K562 (cell line): ENCODE data around the gene DCP1B. TPM values are rescaled to one million over a fixed set of nuclear protein-coding genes. Genes with fewer than 3 reads are reported as not detected.
A peak's percentile ranks its signal among the peaks of the same experiment; 100 is the strongest.

Experiments
- ATAC-seq: fragments of 200-7000 bp; cut with Tn5 transposase; 3 replicates; pipeline ENCODE4 v1.9.1; 2020; ENCODE audit warnings: moderate library complexity
- BruUV-seq: library from RNA; stranded (reverse); fragments of 400-500 nt; replicated peaks from 2 replicates; lab custom pipeline; 2021; lab: Mats Ljungman, UMichigan
- CTCF ChIA-PET: fragments of 300-600 bp; formaldehyde crosslinking; extraction: SDS; loops from one replicate; lab custom pipeline; 2021; ENCODE audit warnings: low intra/inter-chr PET ratio; lab: Yijun Ruan, JAX
- POLR2A ChIA-PET: fragments of 300-600, 350-650 bp; sonication (Branson Sonifier 250); formaldehyde crosslinking; extraction: SDS; loops from one replicate; lab custom pipeline; 2021; ENCODE audit warnings: antibody characterized with exemption, inconsistent platforms; lab: Yijun Ruan, JAX
- DNase-seq, 4 experiments: peaks; one replicate each; pipeline versions ENCODE4 v3.0.0 to v3.0.0-alpha.2; 2011 to 2018; ENCODE audit warnings: low spot score in 3 of 4, mixed read lengths in 3 of 4; ENCODE audit errors: extremely low read depth in 1 of 4
- FAIRE-seq: peaks from 2 replicates; lab custom pipeline; 2011; peaks lifted over from hg19 to GRCh38; lab: Jason Lieb, UNC
- H2AFZ ChIP-seq: 2 replicates; pipeline ENCODE4 v1.6.0; 2011; ENCODE audit warnings: low read depth, low read length, control low read depth, inconsistent platforms
- H3K27ac ChIP-seq: fragments of 200-600 bp; 3 replicates; pipeline ENCODE4 v1.8.0; 2011; ENCODE audit warnings: low read depth, mild to moderate bottlenecking, control low read depth, inconsistent platforms, low read length, moderate library complexity, mixed read lengths; ENCODE audit errors: extremely low read depth
- H3K27me3 ChIP-seq, 2 experiments: fragments of 300-600 bp in 1 of 2; 2 replicates in 1 of 2; 3 replicates in 1 of 2; pipeline versions ENCODE4 v1.6.0 to v1.8.0; 2011; ENCODE audit warnings: inconsistent platforms in 2 of 2, low read length in 2 of 2, mild to moderate bottlenecking in 1 of 2, mixed read lengths in 1 of 2, moderate library complexity in 1 of 2; ENCODE audit not compliant: control insufficient read depth in 2 of 2, insufficient read depth in 2 of 2
- H3K36me3 ChIP-seq: fragments of 300-600 bp; 3 replicates; pipeline ENCODE4 v1.8.0; 2011; ENCODE audit warnings: mild to moderate bottlenecking, low read length, inconsistent platforms; ENCODE audit not compliant: control insufficient read depth, insufficient read depth
- H3K4me1 ChIP-seq, 2 experiments: fragments of 200-600 bp in 1 of 2; replicated peaks in 1 of 2; 2 replicates in 1 of 2; 3 replicates in 1 of 2; pipeline versions ENCODE4 v1.5.1 to v1.8.0; 2011; ENCODE audit warnings: inconsistent platforms in 2 of 2, low read length in 2 of 2, mild to moderate bottlenecking in 1 of 2, mixed read lengths in 1 of 2, moderate library complexity in 1 of 2; ENCODE audit not compliant: control insufficient read depth in 2 of 2, insufficient read depth in 2 of 2
- H3K4me2 ChIP-seq: 2 replicates; pipeline ENCODE4 v1.6.1; 2011; ENCODE audit warnings: low read length, control low read depth, inconsistent platforms, mixed read lengths; ENCODE audit not compliant: insufficient read depth
- H3K4me3 ChIP-seq: fragments of 200-600 bp; sonication (generic), shearing (Covaris generic); 2 replicates; pipeline ENCODE4 v1.5.1; 2016; ENCODE audit warnings: control low read depth, inconsistent platforms
- H3K79me2 ChIP-seq: fragments of 200-600 bp; 3 replicates; pipeline ENCODE4 v1.8.0; 2011; ENCODE audit warnings: low read length, inconsistent platforms; ENCODE audit not compliant: control insufficient read depth, insufficient read depth
- H3K9ac ChIP-seq, 2 experiments: 2 replicates each; pipeline versions ENCODE4 v1.6.0 to v1.6.1; 2011; ENCODE audit warnings: low read depth in 2 of 2, low read length in 2 of 2, control low read depth in 1 of 2, inconsistent platforms in 1 of 2, mild to moderate bottlenecking in 1 of 2, mixed read lengths in 1 of 2; ENCODE audit not compliant: insufficient read depth in 1 of 2
- H3K9me1 ChIP-seq: one replicate; pipeline ENCODE4 v1.6.0; 2011; ENCODE audit warnings: inconsistent platforms, mild to moderate bottlenecking, low read length, moderate library complexity; ENCODE audit not compliant: control insufficient read depth, insufficient read depth
- H3K9me3 ChIP-seq: replicated peaks from 2 replicates; pipeline ENCODE4 v1.5.1; 2011; ENCODE audit warnings: low read depth, low read length, inconsistent platforms; ENCODE audit not compliant: control insufficient read depth, insufficient read depth
- H4K20me1 ChIP-seq: replicated peaks from 2 replicates; pipeline ENCODE4 v1.6.1; 2011; ENCODE audit warnings: low read length, inconsistent platforms, mixed read lengths; ENCODE audit not compliant: control insufficient read depth, insufficient read depth
- BCOR ChIP-seq: fragments of 450-650 bp; IDR thresholded peaks from 2 replicates; pipeline ENCODE4 v1.6.1; 2016
- BHLHE40 ChIP-seq: IDR thresholded peaks from 2 replicates; pipeline ENCODE4 v1.6.1; 2011; ENCODE audit warnings: low read length, improper control_type of control experiment
- CGGBP1 ChIP-seq: fragments of 250-450 bp; sonication (Bioruptor Pico); IDR thresholded peaks from 2 replicates; pipeline ENCODE4 v1.9.0; 2021; ENCODE audit warnings: mild to moderate bottlenecking
- E2F8 ChIP-seq: fragments of 450-650 bp; IDR thresholded peaks from 2 replicates; pipeline ENCODE4 v1.7.1; 2018; ENCODE audit warnings: mild to moderate bottlenecking, low read depth; ENCODE audit not compliant: partially characterized antibody
- HEY1 ChIP-seq: fragments of 250-450 bp; sonication (Bioruptor Pico); IDR thresholded peaks from 2 replicates; pipeline ENCODE4 v1.5.0; 2020; ENCODE audit warnings: mild to moderate bottlenecking, moderate library complexity, borderline replicate concordance
- HOXB6 ChIP-seq: fragments of 250-450 bp; sonication (Bioruptor Pico); IDR thresholded peaks from 2 replicates; pipeline ENCODE4 v1.5.1; 2022; ENCODE audit warnings: mild to moderate bottlenecking, borderline replicate concordance
- KAT2B ChIP-seq: IDR thresholded peaks from one replicate; pipeline ENCODE4 v1.6.1; 2012; ENCODE audit warnings: low read depth, mild to moderate bottlenecking, control low read depth, inconsistent platforms, low read length, moderate library complexity
- MCM7 ChIP-seq, 2 experiments: fragments of 450-650 bp; IDR thresholded peaks; 2 replicates each; pipeline ENCODE4 v1.6.1; 2016 to 2018
- MTA1 ChIP-seq: fragments of 450-650 bp; IDR thresholded peaks from 2 replicates; pipeline ENCODE4 v1.6.1; 2017; ENCODE audit warnings: borderline replicate concordance
- OTX1 ChIP-seq: fragments of 450-650 bp; formaldehyde crosslinking; IDR thresholded peaks from 2 replicates; pipeline ENCODE4 v1.4.0; 2022; ENCODE audit warnings: mild to moderate bottlenecking
- RBM25 ChIP-seq: fragments of 200-400 bp; formaldehyde crosslinking; IDR thresholded peaks from 2 replicates; pipeline ENCODE4 v1.6.1; 2018; ENCODE audit warnings: low read length, low read depth, moderate library complexity; ENCODE audit not compliant: severe bottlenecking
- RFX1 ChIP-seq: fragments of 450-650 bp; IDR thresholded peaks from 2 replicates; pipeline ENCODE4 v1.6.1; 2016; ENCODE audit warnings: mild to moderate bottlenecking, moderate library complexity
- STAG1 ChIP-seq: sonication (generic); formaldehyde crosslinking; IDR thresholded peaks from 2 replicates; pipeline ENCODE4 v1.5.0; 2020; ENCODE audit warnings: missing genetic modification reagents, borderline replicate concordance
- ZNF280A ChIP-seq: fragments of 450-650 bp; IDR thresholded peaks from 2 replicates; pipeline ENCODE4 v1.6.1; 2018; ENCODE audit warnings: mild to moderate bottlenecking, low read depth; ENCODE audit not compliant: partially characterized antibody
- ZNF584 ChIP-seq: fragments of 200-800 bp; sonication (Bioruptor generic); IDR thresholded peaks from 2 replicates; pipeline ENCODE4 v1.6.1; 2016; ENCODE audit warnings: low read depth, mild to moderate bottlenecking, missing genetic modification characterization, missing compliant biosample characterization
- WGBS: fragments of 100-300 bp; shearing (Covaris generic); methylation state at CpG from one replicate; pipeline ENCODE4 v1.1.6; 2016; ENCODE audit warnings: low coverage, mixed read lengths; ENCODE audit not compliant: insufficient coverage; ENCODE audit errors: missing lambda C conversion rate; 5-methylcytosine and 5-hydroxymethylcytosine counted together
- in situ Hi-C: fragments of 300-500 bp; cut with MboI; formaldehyde crosslinking; loops from 4 replicates; pipeline ENCODE4 v1.15.0; 2018; ENCODE audit warnings: inconsistent platforms, mixed read lengths
- intact Hi-C: fragments of 100-400 bp; cut with micrococcal nuclease; formaldehyde crosslinking; loops from 2 replicates; pipeline ENCODE4 v1.14.2; 2022
- polyA plus RNA-seq, 8 experiments: library from polyadenylated mRNA; depleted of rRNA in 4 of 8; stranded (reverse) in 5 of 8; unstranded in 3 of 8; fragments of >200 nt; fragmentation: Nextera tagmentation in 2 of 8; fragmentation: Illumina TruSeq in 1 of 8; extraction: Ambion mirVana in 2 of 8; extraction: Trizol in 1 of 8; gene quantifications; 2 replicates each; pipeline versions ENCODE4 v1.2.1 to v1.2.3, GENCODE V29; 2011 to 2014; ENCODE audit warnings: inconsistent platforms in 1 of 8, missing spikeins in 1 of 8
- total RNA-seq, 7 experiments: library from RNA; depleted of rRNA in 6 of 7; stranded (reverse); fragments of >200 nt in 6 of 7; fragmentation: Illumina TruSeq in 2 of 7; extraction: Trizol in 2 of 7; gene quantifications; 2 replicates each; pipeline versions ENCODE4 v1.2.1 to v1.2.3, GENCODE V29; 2011 to 2021; ENCODE audit warnings: low replicate concordance in 1 of 7
- TF ChIP-seq, protein P1 (sequence below): fragments of 200-400 bp; formaldehyde crosslinking; IDR thresholded peaks from 2 replicates; pipeline ENCODE4 v1.6.1; 2017; ENCODE audit warnings: mild to moderate bottlenecking, low read depth, low read length, moderate library complexity

Gene DCP1B
- total and polyA plus RNA-seq, 9 of the 15 experiments (the other 6 are each of a cell fraction or from before 2014, with no cell fraction given), result 0.83 to 7.3 (median 3.4) TPM

- no peak for TF ChIP-seq E2F8
- no peak for TF ChIP-seq STAG1
- no peak for TF ChIP-seq OTX1 (CRISPR knock-in tag)
- no peak for TF ChIP-seq RBM25
- no peak for TF ChIP-seq HEY1 (CRISPR knock-in tag)
- no peak for TF ChIP-seq BCOR
- TF ChIP-seq RFX1, result no peak
- no peak for TF ChIP-seq KAT2B
Measured at GRCh38 chr12:1920436-1920835, 83.8 kb downstream of the DCP1B start (continued).

DNA sequence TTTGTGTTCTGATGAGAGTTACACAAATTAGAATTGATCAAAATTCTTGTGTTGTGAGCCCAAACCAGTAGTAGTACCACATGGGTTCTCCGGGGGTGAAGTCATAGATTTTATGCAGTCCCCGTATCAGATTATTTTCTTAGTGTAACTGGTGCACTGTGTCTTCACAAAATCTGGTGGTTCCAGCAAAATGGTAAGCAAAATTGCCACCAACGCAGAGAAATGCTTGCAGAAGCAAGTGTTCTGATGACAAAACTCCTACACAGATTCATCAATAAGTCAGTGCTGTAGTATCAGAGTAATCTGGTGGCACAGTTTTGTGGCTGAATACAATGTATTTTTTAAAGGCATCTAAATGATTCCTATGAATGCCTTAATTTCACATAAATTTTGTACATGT, 84.5 kb downstream of the DCP1B start:
- ATAC-seq (no peak), DNase-seq (peak in 1 of 4 experiments; percentile 1), FAIRE-seq (no peak)
- no peaks in the 10 kb centered on the region for H3K9me1 ChIP-seq
- CTCF ChIA-PET, result no interaction called here
- peaks cover 36 to 50% of the 10 kb centered on the region in 2 experiments for H3K4me1 ChIP-seq
- 62% methylated on average over 3 of the region's 3 CpGs for WGBS
- intact Hi-C loops, result loop anchor here (10.0 kb wide), 1 partner anchor 105 kb away; no protein-coding TSS in a partner anchor
- no peak overlapping the region for H3K4me2 ChIP-seq
- peaks cover 2 to 6% of the 10 kb centered on the region in 2 experiments; a peak in 1 of 5 replicates for H3K27me3 ChIP-seq
- no peaks in the 10 kb centered on the region for H3K36me3 ChIP-seq
- BruUV-seq, result no TSS peak
- POLR2A ChIA-PET, result no interaction called here
- H4K20me1 ChIP-seq, result no peaks in the 10 kb centered on the region
- H3K9me3 ChIP-seq, result no peaks in the 10 kb centered on the region
- no peak overlapping the region for H2AFZ ChIP-seq
- no peaks in the 10 kb centered on the region for H3K79me2 ChIP-seq
- no peak overlapping the region for H3K27ac ChIP-seq
- in situ Hi-C loops, result no loop called here
- H3K9ac ChIP-seq, result no peak overlapping the region
- H3K4me3 ChIP-seq, result no peak overlapping the region
- no peak for TF ChIP-seq ZNF280A
- TF ChIP-seq, protein P1, sequence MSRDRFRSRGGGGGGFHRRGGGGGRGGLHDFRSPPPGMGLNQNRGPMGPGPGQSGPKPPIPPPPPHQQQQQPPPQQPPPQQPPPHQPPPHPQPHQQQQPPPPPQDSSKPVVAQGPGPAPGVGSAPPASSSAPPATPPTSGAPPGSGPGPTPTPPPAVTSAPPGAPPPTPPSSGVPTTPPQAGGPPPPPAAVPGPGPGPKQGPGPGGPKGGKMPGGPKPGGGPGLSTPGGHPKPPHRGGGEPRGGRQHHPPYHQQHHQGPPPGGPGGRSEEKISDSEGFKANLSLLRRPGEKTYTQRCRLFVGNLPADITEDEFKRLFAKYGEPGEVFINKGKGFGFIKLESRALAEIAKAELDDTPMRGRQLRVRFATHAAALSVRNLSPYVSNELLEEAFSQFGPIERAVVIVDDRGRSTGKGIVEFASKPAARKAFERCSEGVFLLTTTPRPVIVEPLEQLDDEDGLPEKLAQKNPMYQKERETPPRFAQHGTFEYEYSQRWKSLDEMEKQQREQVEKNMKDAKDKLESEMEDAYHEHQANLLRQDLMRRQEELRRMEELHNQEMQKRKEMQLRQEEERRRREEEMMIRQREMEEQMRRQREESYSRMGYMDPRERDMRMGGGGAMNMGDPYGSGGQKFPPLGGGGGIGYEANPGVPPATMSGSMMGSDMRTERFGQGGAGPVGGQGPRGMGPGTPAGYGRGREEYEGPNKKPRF, result no peak
- no peak for TF ChIP-seq CGGBP1 (CRISPR knock-in tag)
- no peak for TF ChIP-seq MTA1
- no peak for TF ChIP-seq MCM7 (IDR thresholded peaks at IDR 0.05)
- no peak for TF ChIP-seq BHLHE40
- TF ChIP-seq ZNF584 (CRISPR knock-in tag), result no peak
- no peak for TF ChIP-seq HOXB6
